Measurements from ENCODE around the gene GRIP2.

DNA sequence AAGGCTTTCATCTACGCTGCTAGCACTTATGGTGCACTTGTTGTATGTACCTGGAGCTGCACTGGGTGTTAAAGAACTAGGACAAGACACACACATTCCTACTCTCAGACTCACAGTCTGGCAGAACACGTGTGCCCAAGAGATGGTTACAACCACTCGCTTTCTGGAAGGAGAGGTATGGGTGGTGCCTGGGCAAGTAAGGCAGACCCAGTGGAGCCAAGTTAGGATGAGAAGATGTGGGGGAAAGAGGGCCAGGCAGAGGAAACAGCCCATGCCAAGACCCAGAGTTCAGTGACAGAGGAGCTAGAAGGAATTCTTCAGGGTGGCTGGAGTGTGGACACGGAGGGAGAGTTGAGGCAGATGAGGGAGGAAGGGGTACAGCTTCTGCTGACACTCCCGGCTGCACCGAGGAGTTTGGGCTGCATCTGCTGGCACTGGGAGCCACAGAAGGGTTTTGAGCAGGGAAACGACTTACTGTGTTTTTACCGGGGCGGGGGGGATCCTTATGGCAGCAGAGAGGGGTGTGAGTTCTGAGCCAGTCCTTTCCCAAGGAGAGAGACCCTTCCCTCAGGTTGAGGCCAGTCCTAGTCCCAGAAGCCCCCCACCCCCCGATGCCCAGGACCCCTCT lies 59.0 kb downstream of the GRIP2 start:
- TF ChIP-seq, protein P1, sequence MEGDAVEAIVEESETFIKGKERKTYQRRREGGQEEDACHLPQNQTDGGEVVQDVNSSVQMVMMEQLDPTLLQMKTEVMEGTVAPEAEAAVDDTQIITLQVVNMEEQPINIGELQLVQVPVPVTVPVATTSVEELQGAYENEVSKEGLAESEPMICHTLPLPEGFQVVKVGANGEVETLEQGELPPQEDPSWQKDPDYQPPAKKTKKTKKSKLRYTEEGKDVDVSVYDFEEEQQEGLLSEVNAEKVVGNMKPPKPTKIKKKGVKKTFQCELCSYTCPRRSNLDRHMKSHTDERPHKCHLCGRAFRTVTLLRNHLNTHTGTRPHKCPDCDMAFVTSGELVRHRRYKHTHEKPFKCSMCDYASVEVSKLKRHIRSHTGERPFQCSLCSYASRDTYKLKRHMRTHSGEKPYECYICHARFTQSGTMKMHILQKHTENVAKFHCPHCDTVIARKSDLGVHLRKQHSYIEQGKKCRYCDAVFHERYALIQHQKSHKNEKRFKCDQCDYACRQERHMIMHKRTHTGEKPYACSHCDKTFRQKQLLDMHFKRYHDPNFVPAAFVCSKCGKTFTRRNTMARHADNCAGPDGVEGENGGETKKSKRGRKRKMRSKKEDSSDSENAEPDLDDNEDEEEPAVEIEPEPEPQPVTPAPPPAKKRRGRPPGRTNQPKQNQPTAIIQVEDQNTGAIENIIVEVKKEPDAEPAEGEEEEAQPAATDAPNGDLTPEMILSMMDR (IDR thresholded peaks at IDR 0.05 in 8 of 11, conservative IDR thresholded peaks at IDR 0.05 in 3 of 11), result no peak
- TF ChIP-seq POLR2AphosphoS5 (IDR thresholded peaks at IDR 0.05), result no peak

Data from spleen (tissue), 7 donors.